Colonic mucosa (tissue), 4 donors: ENCODE results near the gene ABCC3. TPM values are rescaled to one million over a fixed set of nuclear protein-coding genes. Genes with fewer than 3 reads are reported as not detected.

Experiments
- DNase-seq: peaks from one replicate; pipeline ENCODE4 v3.0.0-alpha.2; 2020
- H3K27ac ChIP-seq: fragments of 200-600 bp; one replicate; pipeline ENCODE4 v1.8.0; 2021
- H3K27me3 ChIP-seq: fragments of 200-600 bp; one replicate; pipeline ENCODE4 v1.8.0; 2021
- H3K36me3 ChIP-seq: fragments of 200-600 bp; one replicate; pipeline ENCODE4 v1.8.0; 2021
- H3K4me1 ChIP-seq: fragments of 200-600 bp; one replicate; pipeline ENCODE4 v1.8.0; 2021; ENCODE audit warnings: mild to moderate bottlenecking
- H3K4me3 ChIP-seq: fragments of 200-600 bp; one replicate; pipeline ENCODE4 v1.8.0; 2021
- H3K9ac ChIP-seq, 2 donors: one replicate each; pipeline ENCODE4 v1.7.0; 2013; ENCODE audit warnings: control low read depth in 2 of 2, low read depth in 2 of 2, low read length in 2 of 2
- H3K9me3 ChIP-seq: fragments of 200-600 bp; one replicate; pipeline ENCODE4 v1.8.0; 2021
- intact Hi-C: fragments of 100-400 bp; cut with DNase I; formaldehyde crosslinking; loops from one replicate; pipeline ENCODE4 v1.14.1; 2022
- total RNA-seq, 2 donors: library from RNA; stranded (reverse); fragmentation: NEBNext Ultra II Directional in 1 of 2; extraction: Animal tissue kit (Norgen Biotek cat#: 25700) in 1 of 2; gene quantifications; one replicate each; pipeline ENCODE4 v1.2.1, GENCODE V29; 2021
- TF ChIP-seq, protein P1 (sequence below): fragments of 200-600 bp; IDR thresholded peaks from one replicate; pipeline ENCODE4 v1.8.0; 2022; ENCODE audit warnings: antibody characterized with exemption, mild to moderate bottlenecking
- donor health status: healthy.
- donor health status: DM: no; HTN: no; CAD: no.
- donor health status: DM: no; HTN: no; CAD: no.

The ABCC3 gene
- total RNA-seq, 2 donors from 2014 or later: 187 to 226 TPM

DNA sequence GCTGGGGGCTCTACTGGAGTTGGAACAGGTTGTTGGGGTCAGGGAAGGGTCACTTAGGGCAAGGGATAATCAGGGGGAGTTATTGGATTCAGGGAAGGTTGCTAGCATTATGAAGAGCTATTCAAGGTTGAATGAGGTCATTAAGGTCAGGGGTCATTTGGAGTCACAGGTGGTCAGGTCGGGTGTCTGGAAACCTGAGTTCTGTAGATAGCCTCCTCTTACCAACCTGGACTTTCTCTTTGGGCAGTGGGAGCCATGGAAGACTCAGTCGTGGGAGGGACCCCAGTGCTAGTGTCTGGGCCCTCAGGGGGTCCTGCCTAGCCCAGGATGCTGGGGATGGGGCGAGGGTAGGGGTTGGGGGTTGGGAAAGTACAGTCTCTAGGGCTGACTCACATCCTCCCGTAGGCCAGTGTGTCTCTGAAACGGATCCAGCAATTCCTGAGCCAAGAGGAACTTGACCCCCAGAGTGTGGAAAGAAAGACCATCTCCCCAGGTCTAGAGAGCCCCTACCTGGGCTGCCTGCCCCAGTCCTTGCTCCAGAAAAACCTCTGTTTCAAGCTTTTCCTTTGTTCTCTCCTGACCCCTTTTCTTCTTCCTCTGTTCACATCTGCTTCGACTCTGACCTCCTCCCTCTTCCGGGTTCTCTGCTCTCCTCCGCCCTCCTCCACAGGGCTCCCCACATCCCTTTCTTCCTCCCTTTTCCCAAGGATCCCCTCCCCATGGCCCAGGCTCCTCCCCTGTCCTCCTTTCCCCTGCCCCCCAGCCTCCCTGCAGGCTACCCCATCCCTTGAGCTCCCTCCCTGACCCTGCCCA lies 33.5 kb downstream of the ABCC3 start:
- Histone ChIP-seq H3K27me3 (no peaks in the 10 kb centered on the region), H3K36me3 (no peaks in the 10 kb centered on the region), H3K27ac (no peak overlapping the region), H3K9ac (no peak overlapping the region), H3K4me1 (no peaks in the 10 kb centered on the region), H3K4me3 (no peak overlapping the region), H3K9me3 (no peaks in the 10 kb centered on the region)
- intact Hi-C loops: no loop called here
- DNase-seq: no peak
- TF ChIP-seq, protein P1, sequence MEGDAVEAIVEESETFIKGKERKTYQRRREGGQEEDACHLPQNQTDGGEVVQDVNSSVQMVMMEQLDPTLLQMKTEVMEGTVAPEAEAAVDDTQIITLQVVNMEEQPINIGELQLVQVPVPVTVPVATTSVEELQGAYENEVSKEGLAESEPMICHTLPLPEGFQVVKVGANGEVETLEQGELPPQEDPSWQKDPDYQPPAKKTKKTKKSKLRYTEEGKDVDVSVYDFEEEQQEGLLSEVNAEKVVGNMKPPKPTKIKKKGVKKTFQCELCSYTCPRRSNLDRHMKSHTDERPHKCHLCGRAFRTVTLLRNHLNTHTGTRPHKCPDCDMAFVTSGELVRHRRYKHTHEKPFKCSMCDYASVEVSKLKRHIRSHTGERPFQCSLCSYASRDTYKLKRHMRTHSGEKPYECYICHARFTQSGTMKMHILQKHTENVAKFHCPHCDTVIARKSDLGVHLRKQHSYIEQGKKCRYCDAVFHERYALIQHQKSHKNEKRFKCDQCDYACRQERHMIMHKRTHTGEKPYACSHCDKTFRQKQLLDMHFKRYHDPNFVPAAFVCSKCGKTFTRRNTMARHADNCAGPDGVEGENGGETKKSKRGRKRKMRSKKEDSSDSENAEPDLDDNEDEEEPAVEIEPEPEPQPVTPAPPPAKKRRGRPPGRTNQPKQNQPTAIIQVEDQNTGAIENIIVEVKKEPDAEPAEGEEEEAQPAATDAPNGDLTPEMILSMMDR: no peak

DNA sequence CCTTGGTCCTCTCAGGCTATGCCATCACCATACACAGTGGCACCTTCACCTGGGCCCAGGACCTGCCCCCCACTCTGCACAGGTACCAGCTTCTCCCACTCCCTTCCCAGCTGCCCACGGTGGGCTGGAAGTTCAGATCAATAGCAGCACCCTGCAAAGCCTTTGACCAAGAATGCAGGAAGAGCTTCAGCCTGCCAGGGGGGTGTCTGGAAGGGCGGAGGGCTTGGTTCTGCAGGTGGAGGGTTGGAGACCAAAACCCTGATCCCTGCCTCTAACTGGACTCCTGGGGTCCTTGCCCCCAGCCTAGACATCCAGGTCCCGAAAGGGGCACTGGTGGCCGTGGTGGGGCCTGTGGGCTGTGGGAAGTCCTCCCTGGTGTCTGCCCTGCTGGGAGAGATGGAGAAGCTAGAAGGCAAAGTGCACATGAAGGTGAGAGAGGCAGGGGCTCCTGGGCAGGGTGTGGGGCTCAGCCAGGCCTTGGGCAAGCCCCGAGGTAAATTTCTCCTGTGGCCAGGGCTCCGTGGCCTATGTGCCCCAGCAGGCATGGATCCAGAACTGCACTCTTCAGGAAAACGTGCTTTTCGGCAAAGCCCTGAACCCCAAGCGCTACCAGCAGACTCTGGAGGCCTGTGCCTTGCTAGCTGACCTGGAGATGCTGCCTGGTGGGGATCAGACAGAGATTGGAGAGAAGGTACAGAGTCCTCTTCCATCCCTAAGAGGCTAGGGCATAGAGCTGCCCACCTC lies 34.3 kb downstream of the ABCC3 start:
- no peak overlapping the region for H3K4me3 ChIP-seq
- TF ChIP-seq, protein P1: no peak
- intact Hi-C loops: no loop called here
- no peaks in the 10 kb centered on the region for H3K27me3 ChIP-seq
- no peak overlapping the region for H3K27ac ChIP-seq
- no peak for DNase-seq
- no peaks in the 10 kb centered on the region for H3K4me1 ChIP-seq
- H3K36me3 ChIP-seq: no peaks in the 10 kb centered on the region
- H3K9ac ChIP-seq: no peak overlapping the region
- no peaks in the 10 kb centered on the region for H3K9me3 ChIP-seq

DNA sequence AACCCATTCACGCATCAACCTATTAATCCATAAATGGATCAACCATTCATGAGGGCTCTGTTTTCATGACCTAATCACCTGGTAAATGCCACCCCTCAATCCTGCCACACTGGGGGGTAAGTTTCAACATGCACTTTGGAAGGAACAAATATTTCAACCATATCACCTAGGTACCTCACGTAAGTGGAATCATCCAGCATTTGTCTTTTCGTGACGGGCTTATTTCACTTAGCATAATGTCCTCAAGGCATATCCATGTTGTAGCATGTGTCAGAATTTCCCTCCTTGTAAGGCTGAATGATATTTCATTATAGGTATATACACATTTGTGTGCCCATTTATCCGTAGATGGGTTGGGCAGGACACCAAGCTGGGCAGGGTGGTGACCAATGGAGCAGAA lies 37.4 kb downstream of the ABCC3 start:
- Histone ChIP-seq H3K27me3 (no peaks in the 10 kb centered on the region), H3K4me1 (peaks cover 8% of the 10 kb centered on the region), H3K9me3 (no peaks in the 10 kb centered on the region), H3K36me3 (no peaks in the 10 kb centered on the region), H3K4me3 (no peak overlapping the region), H3K27ac (no peak overlapping the region), H3K9ac (no peak overlapping the region)
- TF ChIP-seq, protein P1: no peak
- DNase-seq: no peak
- intact Hi-C loops: no loop called here

DNA sequence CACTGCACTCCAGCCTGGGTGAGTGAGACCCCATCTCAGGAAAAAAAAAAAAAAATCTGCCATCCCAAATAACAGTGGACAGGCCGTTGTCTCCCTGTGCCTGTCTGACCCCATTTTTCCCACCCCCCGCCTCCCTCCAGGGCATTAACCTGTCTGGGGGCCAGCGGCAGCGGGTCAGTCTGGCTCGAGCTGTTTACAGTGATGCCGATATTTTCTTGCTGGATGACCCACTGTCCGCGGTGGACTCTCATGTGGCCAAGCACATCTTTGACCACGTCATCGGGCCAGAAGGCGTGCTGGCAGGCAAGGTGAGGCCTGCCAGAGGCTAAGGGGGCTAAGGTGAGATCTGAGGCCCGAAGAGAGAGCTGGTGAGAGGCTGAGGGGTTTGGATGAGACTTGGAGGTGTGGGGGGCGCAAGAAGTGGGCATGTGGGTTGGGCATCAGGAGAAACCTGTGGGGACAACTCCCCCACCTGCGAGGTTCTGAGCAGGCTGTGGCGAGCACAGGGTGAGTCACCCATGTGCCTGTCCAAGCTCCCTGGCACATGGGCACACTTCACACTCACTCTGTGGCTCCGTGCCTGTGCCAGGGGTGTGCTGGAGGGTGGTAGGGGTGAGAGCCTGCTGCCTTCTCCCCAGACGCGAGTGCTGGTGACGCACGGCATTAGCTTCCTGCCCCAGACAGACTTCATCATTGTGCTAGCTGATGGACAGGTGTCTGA lies 38.3 kb downstream of the ABCC3 start:
- TF ChIP-seq, protein P1: no peak
- Histone ChIP-seq H3K27ac (no peak overlapping the region), H3K27me3 (no peaks in the 10 kb centered on the region), H3K9me3 (no peaks in the 10 kb centered on the region), H3K36me3 (no peaks in the 10 kb centered on the region), H3K4me1 (peaks cover 8% of the 10 kb centered on the region), H3K4me3 (no peak overlapping the region), H3K9ac (no peak overlapping the region)
- no peak for DNase-seq
- intact Hi-C loops: no loop called here

DNA sequence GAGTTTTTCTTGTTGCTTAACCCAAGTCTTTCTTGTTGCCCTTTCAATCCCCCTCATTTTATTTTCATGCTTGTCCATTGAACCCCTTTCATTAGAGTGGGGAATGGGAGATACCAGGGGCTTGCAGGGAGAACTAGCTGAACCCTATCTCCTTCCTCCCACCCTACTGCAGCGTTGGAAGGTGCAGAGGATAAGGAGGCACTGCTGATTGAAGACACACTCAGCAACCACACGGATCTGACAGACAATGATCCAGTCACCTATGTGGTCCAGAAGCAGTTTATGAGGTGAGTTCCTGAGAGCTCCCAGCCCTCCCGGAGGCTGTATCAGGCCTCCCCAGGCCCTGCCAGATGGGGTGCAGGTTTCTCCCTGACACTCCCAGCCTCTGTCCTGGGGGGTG lies 40.5 kb downstream of the ABCC3 start:
- peak overlapping the region in 1 of 2 donors; percentile 59 for H3K9ac ChIP-seq
- no peaks in the 10 kb centered on the region for H3K9me3 ChIP-seq
- peaks cover 8% of the 10 kb centered on the region for H3K4me1 ChIP-seq
- TF ChIP-seq, protein P1: no peak
- DNase-seq: no peak
- intact Hi-C loops: no loop called here
- no peaks in the 10 kb centered on the region for H3K36me3 ChIP-seq
- H3K27me3 ChIP-seq: no peaks in the 10 kb centered on the region
- H3K27ac ChIP-seq: peak overlapping the region; percentile 55
- no peak overlapping the region for H3K4me3 ChIP-seq
